Measurements from ENCODE around the gene IPPK.
A peak's percentile ranks its signal among the peaks of the same experiment; 100 is the strongest.

Gene IPPK

DNA sequence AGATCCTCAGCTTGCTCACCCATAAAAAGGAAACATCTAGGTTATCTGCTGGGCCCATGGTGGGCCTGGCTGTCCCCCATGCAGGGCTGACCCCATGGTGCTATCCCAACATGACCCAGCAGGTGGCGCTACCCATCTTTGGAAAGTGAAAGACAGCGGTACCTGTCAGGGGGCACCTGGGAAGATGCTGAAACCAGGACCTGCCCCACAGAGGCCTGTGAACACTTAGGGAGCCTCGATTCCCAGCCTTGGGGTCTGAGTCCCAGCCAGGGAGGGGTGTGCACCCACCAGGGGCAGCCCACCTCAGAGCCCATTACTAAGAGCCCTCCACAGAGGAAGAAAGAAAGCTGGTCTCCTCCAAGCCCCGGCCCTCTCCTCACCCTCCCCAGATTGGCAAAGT is 46.6 kb upstream of the IPPK start:
- TF ChIP-seq CTBP1 (IDR thresholded peaks at IDR 0.05; ENCODE audit: borderline replicate concordance): no peak
- no peak for TF ChIP-seq L3MBTL2 (conservative IDR thresholded peaks at IDR 0.05)
- TF ChIP-seq SUZ12 (IDR thresholded peaks at IDR 0.05): no peak
- TF ChIP-seq TARDBP (IDR thresholded peaks at IDR 0.05): no peak
- no peak for TF ChIP-seq FOXA1 (IDR thresholded peaks at IDR 0.05)
- CTCF ChIA-PET: interaction anchor here (0.6 to 3.2 kb wide), 8 partner anchors 10 to 357 kb away, joined by 3 to 20 read pairs (median 5); no protein-coding TSS in a partner anchor
- DNase-seq (ENCODE audit: extremely low spot score): peak; percentile 77
- POLR2A ChIA-PET: no interaction called here

DNA sequence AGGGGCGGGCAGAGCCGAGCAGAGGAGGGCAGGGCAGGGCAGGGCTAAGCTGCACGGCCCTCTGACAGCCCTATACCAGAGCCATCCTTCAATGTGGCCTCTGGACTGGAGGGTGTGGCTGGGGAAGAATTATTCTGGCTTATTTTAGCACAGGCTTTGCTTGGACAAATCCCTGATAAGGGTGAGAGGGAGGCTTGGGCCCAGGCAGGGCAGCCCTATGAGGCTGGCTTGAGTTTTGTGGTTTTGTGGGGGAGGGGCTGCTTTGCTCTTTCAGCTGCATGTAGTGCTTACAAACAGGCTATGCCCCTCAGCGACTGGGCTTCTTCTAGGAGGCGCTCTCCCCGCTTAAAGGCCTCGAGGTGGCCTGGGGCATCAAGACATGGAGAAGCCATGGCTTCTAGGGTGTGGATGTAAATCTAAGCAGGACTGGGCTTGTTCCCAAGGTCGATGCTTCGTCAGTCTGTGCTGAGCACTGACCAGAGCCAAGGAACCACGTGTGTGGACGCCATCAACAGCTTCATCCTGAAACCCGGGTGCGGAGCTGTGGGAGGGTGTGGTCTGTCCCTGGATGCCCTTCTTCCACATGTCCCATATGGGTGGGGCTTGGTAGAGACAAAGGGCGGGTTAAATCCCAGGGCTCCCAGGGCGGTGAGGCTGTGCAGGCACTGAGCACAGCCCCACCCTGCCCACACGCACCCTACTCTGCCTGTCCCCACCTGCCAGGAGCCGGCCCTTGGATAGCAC is 45.7 kb upstream of the IPPK start:
- TF ChIP-seq LEF1 (IDR thresholded peaks at IDR 0.05; ENCODE audit: borderline replicate concordance) (no peak), ELF4 (IDR thresholded peaks at IDR 0.05) (no peak)
- no peak for DNase-seq (ENCODE audit: extremely low spot score)
- ChIA-PET POLR2A (no interaction called here), CTCF (interaction anchor here (2.6 to 3.2 kb wide), 2 partner anchors 9 to 75 kb away, joined by 9 to 10 read pairs; no protein-coding TSS in a partner anchor)

DNA sequence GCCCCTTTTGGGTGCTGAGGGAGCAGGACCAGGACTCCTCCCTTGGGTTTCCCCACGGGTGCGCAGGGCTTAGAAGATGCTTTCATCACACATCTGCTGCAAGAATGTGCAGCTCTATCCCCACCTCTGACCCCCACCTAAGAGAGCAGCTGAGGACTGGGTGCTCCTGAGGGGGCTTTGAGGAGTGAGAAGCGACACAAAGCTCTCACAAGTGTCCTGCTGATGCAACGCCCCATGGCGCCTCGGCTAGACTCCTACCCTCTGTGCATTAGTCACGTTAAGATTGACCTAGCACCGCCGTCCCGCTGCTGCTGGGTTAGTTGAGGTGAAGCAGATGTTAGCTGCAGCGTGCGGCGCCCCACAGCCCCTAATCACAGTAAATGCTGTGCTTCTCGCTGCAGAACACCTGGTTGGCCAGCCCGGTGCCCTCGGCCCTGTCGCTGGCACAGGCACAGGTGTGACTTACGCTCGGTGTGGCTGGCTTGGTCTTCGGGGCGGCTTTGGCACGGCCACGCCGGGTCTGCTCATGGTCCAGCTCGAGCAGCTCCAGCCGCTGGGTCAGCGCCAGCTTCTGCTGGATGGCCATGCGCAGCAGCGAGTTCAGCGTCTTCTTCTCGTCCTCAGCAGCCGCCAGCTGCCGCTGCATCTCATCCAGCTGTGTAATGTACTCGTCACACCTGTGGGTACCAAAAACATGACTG is 45.0 kb upstream of the IPPK start:
- DNase-seq (ENCODE audit: extremely low spot score): no peak
- ChIA-PET POLR2A (no interaction called here), CTCF (interaction anchor here (2.6 to 3.2 kb wide), 2 partner anchors 8 to 76 kb away, joined by 9 to 10 read pairs; no protein-coding TSS in a partner anchor)
- TF ChIP-seq LEF1 (IDR thresholded peaks at IDR 0.05; ENCODE audit: borderline replicate concordance) (no peak), BHLHE40 (IDR thresholded peaks at IDR 0.05; ENCODE audit: borderline replicate concordance) (no peak), FOXA1 (IDR thresholded peaks at IDR 0.05) (no peak), CTBP1 (IDR thresholded peaks at IDR 0.05; ENCODE audit: borderline replicate concordance) (no peak), FOXM1 (IDR thresholded peaks at IDR 0.05; ENCODE audit: borderline replicate concordance) (no peak), NFRKB (IDR thresholded peaks at IDR 0.05) (no peak), ELF4 (IDR thresholded peaks at IDR 0.05) (no peak), TARDBP (IDR thresholded peaks at IDR 0.05) (no peak), ARNT (IDR thresholded peaks at IDR 0.05) (no peak), HDGF (IDR thresholded peaks at IDR 0.05; ENCODE audit: borderline replicate concordance) (no peak), FOXK2 (IDR thresholded peaks at IDR 0.05) (no peak), ZNF384 (IDR thresholded peaks at IDR 0.05) (no peak)
- TF ChIP-seq, protein P1, sequence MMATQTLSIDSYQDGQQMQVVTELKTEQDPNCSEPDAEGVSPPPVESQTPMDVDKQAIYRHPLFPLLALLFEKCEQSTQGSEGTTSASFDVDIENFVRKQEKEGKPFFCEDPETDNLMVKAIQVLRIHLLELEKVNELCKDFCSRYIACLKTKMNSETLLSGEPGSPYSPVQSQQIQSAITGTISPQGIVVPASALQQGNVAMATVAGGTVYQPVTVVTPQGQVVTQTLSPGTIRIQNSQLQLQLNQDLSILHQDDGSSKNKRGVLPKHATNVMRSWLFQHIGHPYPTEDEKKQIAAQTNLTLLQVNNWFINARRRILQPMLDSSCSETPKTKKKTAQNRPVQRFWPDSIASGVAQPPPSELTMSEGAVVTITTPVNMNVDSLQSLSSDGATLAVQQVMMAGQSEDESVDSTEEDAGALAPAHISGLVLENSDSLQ (IDR thresholded peaks at IDR 0.05): no peak

DNA sequence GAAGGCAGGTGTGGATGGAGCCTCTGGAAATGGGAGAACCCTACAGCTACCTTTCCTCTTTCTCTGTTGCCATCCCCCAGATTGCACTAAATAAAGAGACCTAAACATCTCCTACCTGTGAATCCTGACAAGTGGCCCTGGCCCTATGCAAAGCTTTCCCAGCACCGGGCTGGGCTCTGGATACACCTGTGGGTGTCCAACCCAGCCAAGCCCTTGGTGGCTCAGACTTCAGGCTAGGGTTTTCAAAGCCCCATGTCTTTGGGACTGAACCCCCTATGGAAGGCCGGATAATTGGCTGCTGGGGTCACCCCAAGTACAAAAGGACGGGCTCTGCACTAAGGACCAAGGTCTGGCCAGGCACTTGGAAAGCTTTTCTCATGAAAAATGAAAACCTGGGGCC is 44.1 kb upstream of the IPPK start:
- TF ChIP-seq CTBP1 (IDR thresholded peaks at IDR 0.05; ENCODE audit: borderline replicate concordance) (no peak), SUZ12 (IDR thresholded peaks at IDR 0.05) (no peak), FOXK2 (IDR thresholded peaks at IDR 0.05) (no peak), TARDBP (IDR thresholded peaks at IDR 0.05) (no peak), BHLHE40 (IDR thresholded peaks at IDR 0.05; ENCODE audit: borderline replicate concordance) (no peak), FOXA1 (IDR thresholded peaks at IDR 0.05) (no peak), NFRKB (IDR thresholded peaks at IDR 0.05) (no peak), HDGF (IDR thresholded peaks at IDR 0.05; ENCODE audit: borderline replicate concordance) (no peak), ELF4 (IDR thresholded peaks at IDR 0.05) (no peak), ZNF384 (IDR thresholded peaks at IDR 0.05) (no peak), SP1 (IDR thresholded peaks at IDR 0.05) (no peak), L3MBTL2 (conservative IDR thresholded peaks at IDR 0.05) (no peak), LEF1 (IDR thresholded peaks at IDR 0.05; ENCODE audit: borderline replicate concordance) (no peak), FOXM1 (IDR thresholded peaks at IDR 0.05; ENCODE audit: borderline replicate concordance) (no peak), ARNT (IDR thresholded peaks at IDR 0.05) (no peak)
- TF ChIP-seq, protein P1 (IDR thresholded peaks at IDR 0.05): no peak
- POLR2A ChIA-PET: no interaction called here

DNA sequence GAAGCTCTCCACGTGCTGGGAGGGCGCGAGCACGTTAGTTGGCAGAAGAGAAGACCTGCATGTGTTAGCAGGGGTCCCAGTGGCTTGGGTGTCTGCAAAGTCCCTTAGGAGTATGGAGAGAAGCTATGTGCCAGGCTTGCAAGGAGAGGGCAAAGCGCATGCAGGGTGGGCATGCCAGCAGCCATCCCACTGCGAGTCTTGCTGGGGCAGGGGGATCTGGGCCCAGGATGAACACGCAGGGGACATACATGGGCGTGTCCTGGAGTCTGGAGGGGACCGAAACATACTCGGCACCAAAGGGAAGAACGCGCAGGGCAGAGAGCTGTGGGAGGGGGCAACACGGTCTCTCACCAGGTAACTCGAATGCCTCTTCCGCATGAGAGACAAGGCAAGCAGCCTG is 43.6 kb upstream of the IPPK start:
- DNase-seq (ENCODE audit: extremely low spot score): no peak
- TF ChIP-seq NFRKB (IDR thresholded peaks at IDR 0.05) (no peak), FOXK2 (IDR thresholded peaks at IDR 0.05) (no peak), FOXA1 (IDR thresholded peaks at IDR 0.05) (no peak)
- CTCF ChIA-PET: interaction anchor here (0.6 to 0.8 kb wide), 2 partner anchors 46 to 78 kb away, joined by 3 to 4 read pairs; no protein-coding TSS in a partner anchor
- POLR2A ChIA-PET: no interaction called here

More for the DNA sequence above, 44.1 kb upstream of the IPPK start:
- CTCF ChIA-PET: interaction anchor here (0.6 to 2.6 kb wide), 2 partner anchors 45 to 77 kb away, joined by 4 to 10 read pairs; no protein-coding TSS in a partner anchor
- DNase-seq (ENCODE audit: extremely low spot score): no peak

DNA sequence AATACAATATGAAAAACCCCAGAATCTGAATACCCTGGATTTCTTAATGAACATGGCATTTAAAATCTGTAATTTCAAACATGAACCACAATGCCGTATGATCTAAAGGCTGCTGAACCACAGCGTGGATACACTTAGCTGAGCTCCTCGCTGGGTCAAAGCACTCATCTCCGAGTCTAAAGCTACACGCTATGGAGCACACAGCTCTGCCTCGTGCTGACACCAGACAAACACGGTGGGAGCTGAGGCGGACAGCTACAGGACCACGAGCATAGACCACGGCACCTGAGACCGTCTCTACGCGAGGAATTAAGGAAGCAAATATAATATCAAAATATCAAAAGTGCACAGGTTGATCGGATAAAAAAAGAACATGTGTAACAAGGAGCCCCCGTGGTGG is 42.8 kb upstream of the IPPK start:
- TF ChIP-seq SUZ12 (IDR thresholded peaks at IDR 0.05): no peak
- no peak for TF ChIP-seq L3MBTL2 (conservative IDR thresholded peaks at IDR 0.05)
- TF ChIP-seq ZNF384 (IDR thresholded peaks at IDR 0.05): no peak
- TF ChIP-seq FOXA1 (IDR thresholded peaks at IDR 0.05): no peak
- TF ChIP-seq CTBP1 (IDR thresholded peaks at IDR 0.05; ENCODE audit: borderline replicate concordance): no peak
- TF ChIP-seq FOXK2 (IDR thresholded peaks at IDR 0.05): no peak
- TF ChIP-seq BHLHE40 (IDR thresholded peaks at IDR 0.05; ENCODE audit: borderline replicate concordance): no peak
- TF ChIP-seq TARDBP (IDR thresholded peaks at IDR 0.05): no peak
- TF ChIP-seq, protein P1 (IDR thresholded peaks at IDR 0.05): no peak
- TF ChIP-seq ELF4 (IDR thresholded peaks at IDR 0.05): no peak
- no peak for TF ChIP-seq FOXM1 (IDR thresholded peaks at IDR 0.05; ENCODE audit: borderline replicate concordance)
- TF ChIP-seq NFRKB (IDR thresholded peaks at IDR 0.05): no peak
- TF ChIP-seq SP1 (IDR thresholded peaks at IDR 0.05): no peak
- TF ChIP-seq HDGF (IDR thresholded peaks at IDR 0.05; ENCODE audit: borderline replicate concordance): no peak
- ChIA-PET POLR2A (no interaction called here), CTCF (interaction anchor here (0.8 kb wide), 1 partner anchor 78 kb away, joined by 3 read pairs; no protein-coding TSS in a partner anchor)
- no peak for DNase-seq (ENCODE audit: extremely low spot score)

All from HEK293T (cell line).